Measurements from ENCODE around the gene ARHGAP10.

ARHGAP10 gene

DNA sequence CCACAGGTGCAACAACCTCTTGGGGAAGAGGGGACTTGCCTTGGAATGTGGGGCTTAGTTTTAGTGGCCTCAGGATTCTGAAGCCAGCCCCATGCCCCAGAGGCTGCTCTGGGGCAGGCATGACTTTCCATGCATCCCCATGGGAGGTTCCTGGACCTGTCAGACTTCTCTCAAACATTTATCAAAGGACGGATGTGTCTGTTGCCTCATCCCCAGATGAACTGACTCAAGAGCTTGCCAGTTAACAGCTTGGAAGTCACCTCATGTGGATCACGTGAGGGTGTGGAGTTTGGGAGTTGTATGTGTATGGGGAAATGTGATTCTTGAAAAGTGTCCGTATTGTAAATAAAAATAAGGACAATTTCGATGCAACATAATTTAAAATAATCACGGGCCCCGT lies 341.5 kb downstream of the ARHGAP10 start:
- Histone ChIP-seq H3K36me3 (ENCODE audit: insufficient read depth) (peaks cover 7% of the 10 kb centered on the region), H3K27me3 (ENCODE audit: insufficient read depth, low read depth) (no peaks in the 10 kb centered on the region), H3K9ac (no peak overlapping the region), H3K79me2 (ENCODE audit: insufficient read depth, low read depth) (no peaks in the 10 kb centered on the region), H4K20me1 (ENCODE audit: insufficient read depth) (no peaks in the 10 kb centered on the region), H2AFZ (ENCODE audit: low read depth) (no peak overlapping the region), H3K4me3 (IDR thresholded peaks at IDR 0.05; ENCODE audit: insufficient read depth, low read depth, low read length) (no peak overlapping the region), H3K27ac (no peak overlapping the region), H3K4me1 (ENCODE audit: low read depth, poor library complexity, severe bottlenecking) (no peaks in the 10 kb centered on the region), H3K4me2 (no peak overlapping the region)
- no peak for TF ChIP-seq CTCF (conservative IDR thresholded peaks at IDR 0.05; ENCODE audit: low read depth, low read length)

GRCh38 chr4:148074462-148074861 lies 342.6 kb downstream of the ARHGAP10 start:
- Histone ChIP-seq H4K20me1 (ENCODE audit: insufficient read depth) (no peaks in the 10 kb centered on the region), H3K4me2 (no peak overlapping the region), H3K36me3 (ENCODE audit: insufficient read depth) (peaks cover 7% of the 10 kb centered on the region), H3K9ac (no peak overlapping the region), H3K79me2 (ENCODE audit: insufficient read depth, low read depth) (no peaks in the 10 kb centered on the region), H3K27ac (no peak overlapping the region), H3K27me3 (ENCODE audit: insufficient read depth, low read depth) (no peaks in the 10 kb centered on the region), H2AFZ (ENCODE audit: low read depth) (no peak overlapping the region), H3K4me3 (IDR thresholded peaks at IDR 0.05; ENCODE audit: insufficient read depth, low read depth, low read length) (no peak overlapping the region), H3K4me1 (ENCODE audit: low read depth, poor library complexity, severe bottlenecking) (no peaks in the 10 kb centered on the region)
- no peak for TF ChIP-seq CTCF (conservative IDR thresholded peaks at IDR 0.05; ENCODE audit: low read depth, low read length)

DNA sequence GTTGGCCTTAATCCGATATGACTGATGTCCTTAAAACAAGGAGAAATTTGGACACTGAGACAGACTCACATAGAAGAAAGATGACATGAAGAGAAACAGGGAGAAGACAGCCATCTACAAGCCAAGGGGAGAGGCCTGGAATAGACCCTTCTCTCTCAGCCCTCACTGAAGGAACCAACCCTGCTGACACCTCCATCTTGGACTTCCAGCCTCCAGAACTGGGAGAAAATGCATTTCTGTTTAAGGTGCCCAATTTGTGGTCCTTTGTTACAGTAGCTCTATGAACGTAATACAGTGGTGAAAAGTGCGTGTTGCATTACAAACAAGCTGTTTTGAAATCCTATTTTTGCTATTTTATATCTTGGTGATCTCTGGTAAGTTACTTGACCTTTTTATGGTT lies 343.6 kb downstream of the ARHGAP10 start:
- Histone ChIP-seq H3K27ac (no peak overlapping the region), H3K4me2 (no peak overlapping the region), H3K27me3 (ENCODE audit: insufficient read depth, low read depth) (no peaks in the 10 kb centered on the region), H2AFZ (ENCODE audit: low read depth) (no peak overlapping the region), H3K4me3 (IDR thresholded peaks at IDR 0.05; ENCODE audit: insufficient read depth, low read depth, low read length) (no peak overlapping the region), H3K79me2 (ENCODE audit: insufficient read depth, low read depth) (no peaks in the 10 kb centered on the region), H3K4me1 (ENCODE audit: low read depth, poor library complexity, severe bottlenecking) (no peaks in the 10 kb centered on the region), H3K9ac (no peak overlapping the region), H3K36me3 (ENCODE audit: insufficient read depth) (peaks cover 7% of the 10 kb centered on the region), H4K20me1 (ENCODE audit: insufficient read depth) (no peaks in the 10 kb centered on the region)
- TF ChIP-seq CTCF (conservative IDR thresholded peaks at IDR 0.05; ENCODE audit: low read depth, low read length) = no peak

GRCh38 chr4:148076964-148077363 lies 345.1 kb downstream of the ARHGAP10 start:
- no peak overlapping the region for H3K4me3 ChIP-seq (IDR thresholded peaks at IDR 0.05; ENCODE audit: insufficient read depth, low read depth, low read length)
- H4K20me1 ChIP-seq (ENCODE audit: insufficient read depth) = no peaks in the 10 kb centered on the region
- no peak overlapping the region for H2AFZ ChIP-seq (ENCODE audit: low read depth)
- no peak for TF ChIP-seq CTCF (conservative IDR thresholded peaks at IDR 0.05; ENCODE audit: low read depth, low read length)
- H3K27ac ChIP-seq = no peak overlapping the region
- H3K79me2 ChIP-seq (ENCODE audit: insufficient read depth, low read depth) = no peaks in the 10 kb centered on the region
- H3K4me2 ChIP-seq = no peak overlapping the region
- H3K9ac ChIP-seq = no peak overlapping the region
- H3K27me3 ChIP-seq (ENCODE audit: insufficient read depth, low read depth) = no peaks in the 10 kb centered on the region
- peaks cover 7% of the 10 kb centered on the region for H3K36me3 ChIP-seq (ENCODE audit: insufficient read depth)
- H3K4me1 ChIP-seq (ENCODE audit: low read depth, poor library complexity, severe bottlenecking) = no peaks in the 10 kb centered on the region

Data from KMS-11 (cell line).